K562 (cell line): ENCODE results near the gene DENND2A. TPM values are rescaled to one million over a fixed set of nuclear protein-coding genes. Genes with fewer than 3 reads are reported as not detected.

Experiments
- BDP1 ChIP-seq: IDR thresholded peaks from 3 replicates; pipeline ENCODE4 v1.6.1; 2011; ENCODE audit not compliant: insufficient read length, insufficient read depth
- EP300 ChIP-seq: IDR thresholded peaks from 2 replicates; pipeline ENCODE4 v1.6.1; 2012; ENCODE audit warnings: low read length, improper control_type of control experiment
- FOS ChIP-seq: IDR thresholded peaks from 3 replicates; pipeline ENCODE4 v1.6.1; 2011; ENCODE audit not compliant: insufficient read length; ENCODE audit errors: extremely low read depth
- GMEB1 ChIP-seq: fragments of 250-450 bp; sonication (Bioruptor Pico); IDR thresholded peaks from 2 replicates; pipeline ENCODE4 v1.4.0; 2020; ENCODE audit warnings: mild to moderate bottlenecking
- HIVEP1 ChIP-seq: fragments of 250-450 bp; sonication (Bioruptor Pico); IDR thresholded peaks from 2 replicates; pipeline ENCODE4 v1.4.0; 2020; ENCODE audit warnings: mild to moderate bottlenecking
- HOXB6 ChIP-seq: fragments of 250-450 bp; sonication (Bioruptor Pico); IDR thresholded peaks from 2 replicates; pipeline ENCODE4 v1.5.1; 2022; ENCODE audit warnings: mild to moderate bottlenecking, borderline replicate concordance
- KAT7 ChIP-seq: sonication (generic); formaldehyde crosslinking; IDR thresholded peaks from 2 replicates; pipeline ENCODE4 v1.8.0; 2022; ENCODE audit warnings: missing genetic modification reagents, mild to moderate bottlenecking, borderline replicate concordance
- LEF1 ChIP-seq: fragments of 450-650 bp; IDR thresholded peaks from 2 replicates; pipeline ENCODE4 v1.6.1; 2016; ENCODE audit warnings: mild to moderate bottlenecking
- MYBL2 ChIP-seq, 2 experiments: fragments of 450-650 bp in 1 of 2; sonication (generic) in 1 of 2; formaldehyde crosslinking in 1 of 2; IDR thresholded peaks; 2 replicates each; pipeline versions ENCODE4 v1.6.1 to v1.8.1; 2017 to 2022; ENCODE audit warnings: borderline replicate concordance in 1 of 2, inconsistent platforms in 1 of 2, low read depth in 1 of 2, mild to moderate bottlenecking in 1 of 2, missing genetic modification reagents in 1 of 2, moderate library complexity in 1 of 2
- NFE2L1 ChIP-seq: fragments of 450-650 bp; IDR thresholded peaks from 2 replicates; pipeline ENCODE4 v1.6.1; 2016; ENCODE audit warnings: missing genetic modification characterization, low read depth, mild to moderate bottlenecking, missing compliant biosample characterization, moderate library complexity, borderline replicate concordance
- POLR2AphosphoS5 ChIP-seq: IDR thresholded peaks from 2 replicates; pipeline ENCODE4 v1.6.1; 2011; ENCODE audit warnings: mild to moderate bottlenecking, low read depth, low read length, moderate library complexity; ENCODE audit not compliant: control insufficient read depth, insufficient read depth
- PRDM10 ChIP-seq: fragments of 450-650 bp; IDR thresholded peaks from 2 replicates; pipeline ENCODE4 v1.6.1; 2018; ENCODE audit not compliant: partially characterized antibody
- RBM17 ChIP-seq: fragments of 200-400 bp; formaldehyde crosslinking; IDR thresholded peaks from 2 replicates; pipeline ENCODE4 v1.6.1; 2017; ENCODE audit warnings: low read depth, mild to moderate bottlenecking, low read length, borderline replicate concordance
- SMAD3 ChIP-seq: fragments of 450-650 bp; formaldehyde crosslinking; conservative IDR thresholded peaks from 2 replicates; pipeline ENCODE4 v1.4.0; 2020; ENCODE audit warnings: mild to moderate bottlenecking
- TAF15 ChIP-seq: fragments of 200-400 bp; formaldehyde crosslinking; IDR thresholded peaks from 2 replicates; pipeline ENCODE4 v1.6.1; 2017; ENCODE audit warnings: mild to moderate bottlenecking, low read depth, low read length, moderate library complexity
- TCF7 ChIP-seq: sonication (generic); IDR thresholded peaks from 2 replicates; pipeline ENCODE4 v1.6.1; 2016; ENCODE audit warnings: antibody characterized with exemption, borderline replicate concordance
- TCFL5 ChIP-seq: fragments of 250-450 bp; sonication (Bioruptor Pico); conservative IDR thresholded peaks from 2 replicates; pipeline ENCODE4 v1.6.1; 2021; ENCODE audit warnings: mild to moderate bottlenecking, moderate library complexity, matching md5 sums
- ZNF280A ChIP-seq: fragments of 450-650 bp; IDR thresholded peaks from 2 replicates; pipeline ENCODE4 v1.6.1; 2018; ENCODE audit warnings: mild to moderate bottlenecking, low read depth; ENCODE audit not compliant: partially characterized antibody
- ZNF431 ChIP-seq: sonication (generic); formaldehyde crosslinking; IDR thresholded peaks from 2 replicates; pipeline ENCODE4 v1.8.0; 2022; ENCODE audit warnings: mild to moderate bottlenecking, missing genetic modification reagents
- polyA plus RNA-seq, 8 experiments: library from polyadenylated mRNA; depleted of rRNA in 4 of 8; stranded (reverse) in 5 of 8; unstranded in 3 of 8; fragments of >200 nt; fragmentation: Nextera tagmentation in 2 of 8; fragmentation: Illumina TruSeq in 1 of 8; extraction: Ambion mirVana in 2 of 8; extraction: Trizol in 1 of 8; gene quantifications; 2 replicates each; pipeline versions ENCODE4 v1.2.1 to v1.2.3, GENCODE V29; 2011 to 2014; ENCODE audit warnings: inconsistent platforms in 1 of 8, missing spikeins in 1 of 8
- total RNA-seq, 7 experiments: library from RNA; depleted of rRNA in 6 of 7; stranded (reverse); fragments of >200 nt in 6 of 7; fragmentation: Illumina TruSeq in 2 of 7; extraction: Trizol in 2 of 7; gene quantifications; 2 replicates each; pipeline versions ENCODE4 v1.2.1 to v1.2.3, GENCODE V29; 2011 to 2021; ENCODE audit warnings: low replicate concordance in 1 of 7

DENND2A gene
- total and polyA plus RNA-seq, 9 of the 15 experiments (the other 6 are each of a cell fraction or from before 2014, with no cell fraction given), result not detected

DNA sequence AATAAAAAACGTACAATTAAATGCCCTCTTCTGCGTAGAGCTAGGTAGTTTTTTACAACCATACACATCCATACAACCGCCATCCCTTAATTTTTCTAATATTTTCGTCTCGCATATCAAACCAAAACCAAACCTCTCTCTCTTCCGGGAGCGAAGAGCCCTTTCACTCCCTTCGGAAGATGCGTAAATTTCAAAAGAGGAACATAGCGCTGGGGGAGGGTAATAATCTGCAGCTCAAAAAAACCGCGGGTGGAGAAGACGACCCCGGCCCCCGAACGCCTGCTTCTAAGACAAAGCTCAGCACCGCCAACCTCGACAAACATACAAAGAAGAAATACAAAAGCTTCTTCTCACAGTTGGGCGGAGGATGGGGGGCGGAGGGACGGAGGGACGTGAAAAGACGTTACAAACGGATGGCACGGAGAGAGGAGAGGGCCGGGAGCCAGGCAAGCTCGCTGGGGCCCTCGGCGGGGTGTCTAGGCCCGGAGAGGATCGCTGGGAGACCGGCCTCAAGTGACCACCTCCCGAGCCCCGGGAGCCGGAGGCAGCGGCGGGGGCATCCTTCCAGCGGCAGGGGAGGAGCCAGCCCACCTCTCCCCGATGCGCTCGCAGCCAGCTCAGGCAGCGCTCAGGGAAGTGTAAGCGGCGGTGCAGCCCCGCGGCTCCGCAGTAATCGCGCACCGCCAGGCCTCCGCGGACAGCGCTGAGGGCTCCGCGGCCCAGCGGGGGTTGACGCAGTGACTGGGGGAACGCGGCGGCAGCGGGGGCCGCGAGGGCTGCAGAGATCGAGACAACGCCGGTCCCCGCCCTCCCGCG is 162.2 kb downstream of the DENND2A start (continued):
- TF ChIP-seq PRDM10 (no peak), RBM17 (no peak), ZNF280A (no peak), FOS (no peak), TAF15 (no peak), TCF7 (no peak), TCFL5 (no peak), EP300 (no peak; the same call in 1 of the 2 replicates), BDP1 (no peak), MYBL2 (IDR thresholded peaks at IDR 0.05; ENCODE audit: low read depth) (0 out of 2 replicates have a peak, but pooled peaks have one; percentile 28), MYBL2 (CRISPR knock-in tag; IDR thresholded peaks at IDR 0.05; ENCODE audit: borderline replicate concordance) (no peak), HIVEP1 (CRISPR knock-in tag) (no peak), ZNF431 (CRISPR knock-in tag) (no peak), HOXB6 (CRISPR knock-in tag) (no peak), GMEB1 (CRISPR knock-in tag) (no peak), SMAD3 (CRISPR knock-in tag) (no peak), LEF1 (no peak), POLR2AphosphoS5 (no peak), KAT7 (CRISPR knock-in tag) (peak; percentile 94; the same call in 1 of the 2 replicates), NFE2L1 (tag) (no peak)
